Right atrium auricular region (tissue), 2 donors: ENCODE measurements around the gene AGPAT4. TPM values are rescaled to one million over a fixed set of nuclear protein-coding genes. Genes with fewer than 3 reads are reported as not detected.

Experiments used
- DNase-seq: peaks from one replicate; pipeline ENCODE4 v3.0.0-alpha.2; 2019; ENCODE audit warnings: low spot score
- H3K27ac ChIP-seq, 2 donors: fragments of 200-600 bp; sonication (generic); 1 replicate in 1 of 2; 2 replicates in 1 of 2; pipeline ENCODE4 v1.5.1; 2016 to 2019
- H3K27me3 ChIP-seq, 2 donors: fragments of 200-600 bp; sonication (generic); one replicate each; pipeline versions ENCODE4 v1.5.1 to v1.6.0; 2017 to 2019
- H3K36me3 ChIP-seq: fragments of 200-600 bp; sonication (generic); one replicate; pipeline ENCODE4 v1.5.1; 2016
- H3K4me1 ChIP-seq, 2 donors: fragments of 200-600 bp; sonication (generic); one replicate each; pipeline versions ENCODE4 v1.5.1 to v1.6.0; 2017 to 2019
- H3K4me3 ChIP-seq, 2 donors: fragments of 200-600 bp; sonication (generic); 1 replicate in 1 of 2; 2 replicates in 1 of 2; pipeline ENCODE4 v1.5.1; 2017 to 2019; ENCODE audit warnings: mild to moderate bottlenecking in 1 of 2, moderate library complexity in 1 of 2
- H3K9me3 ChIP-seq, 2 donors: fragments of 200-600 bp; sonication (generic); one replicate each; pipeline ENCODE4 v1.5.1; 2019
- CTCF ChIP-seq, 2 donors: fragments of 200-600 bp; sonication (generic); IDR thresholded peaks; one replicate each; pipeline ENCODE4 v1.5.1; 2019; ENCODE audit warnings: antibody characterized with exemption in 2 of 2
- total RNA-seq, 2 donors: library from RNA; depleted of rRNA; stranded (reverse); fragments of >200 nt; gene quantifications; one replicate each; pipeline ENCODE4 v1.1.0, GENCODE V29; 2016

Gene AGPAT4
- total RNA-seq, 2 donors from 2014 or later: 2.3 to 2.6 TPM

GRCh38 chr6:161130967-161131766 lies 142.7 kb downstream of the AGPAT4 start:
- no peak overlapping the region for H3K27ac ChIP-seq
- TF ChIP-seq CTCF (IDR thresholded peaks at IDR 0.05): no peak
- H3K9me3 ChIP-seq: no peaks in the 10 kb centered on the region
- H3K36me3 ChIP-seq: peaks cover 8% of the 10 kb centered on the region
- no peaks in the 10 kb centered on the region for H3K4me1 ChIP-seq
- H3K27me3 ChIP-seq: no peaks in the 10 kb centered on the region
- no peak overlapping the region for H3K4me3 ChIP-seq
- DNase-seq: no peak

DNA sequence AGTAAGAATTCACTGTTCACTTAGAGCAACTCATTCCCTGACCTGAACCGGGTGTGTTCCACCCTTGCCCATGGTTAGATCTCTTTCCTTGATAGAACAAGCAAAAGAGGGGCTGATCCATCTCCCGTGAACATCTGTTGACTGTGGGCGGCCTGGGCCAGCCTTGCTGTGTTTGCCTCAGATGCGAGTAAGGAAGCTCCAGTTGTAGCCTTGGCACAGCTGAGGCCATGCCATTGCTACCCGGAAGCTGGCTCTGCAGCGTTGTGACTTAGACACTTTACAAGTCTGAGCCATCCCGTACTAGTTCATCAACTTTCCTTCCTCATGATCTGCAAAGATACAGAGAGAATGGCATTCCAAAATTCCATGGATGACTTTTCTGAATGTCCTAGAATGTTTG lies 143.3 kb downstream of the AGPAT4 start:
- Histone ChIP-seq H3K4me3 (no peak overlapping the region), H3K36me3 (peaks cover 1% of the 10 kb centered on the region), H3K4me1 (no peaks in the 10 kb centered on the region), H3K9me3 (peaks cover 0 to 2% of the 10 kb centered on the region in 2 donors), H3K27me3 (no peaks in the 10 kb centered on the region), H3K27ac (no peak overlapping the region)
- no peak for DNase-seq
- no peak for TF ChIP-seq CTCF (IDR thresholded peaks at IDR 0.05)

GRCh38 chr6:161128680-161129196 lies 145.1 kb downstream of the AGPAT4 start:
- Histone ChIP-seq H3K36me3 (peaks cover 9% of the 10 kb centered on the region), H3K9me3 (peaks cover 0 to 15% of the 10 kb centered on the region in 2 donors), H3K27ac (no peak overlapping the region), H3K4me1 (no peaks in the 10 kb centered on the region), H3K4me3 (no peak overlapping the region), H3K27me3 (no peaks in the 10 kb centered on the region)
- DNase-seq: no peak
- TF ChIP-seq CTCF (IDR thresholded peaks at IDR 0.05): no peak

DNA sequence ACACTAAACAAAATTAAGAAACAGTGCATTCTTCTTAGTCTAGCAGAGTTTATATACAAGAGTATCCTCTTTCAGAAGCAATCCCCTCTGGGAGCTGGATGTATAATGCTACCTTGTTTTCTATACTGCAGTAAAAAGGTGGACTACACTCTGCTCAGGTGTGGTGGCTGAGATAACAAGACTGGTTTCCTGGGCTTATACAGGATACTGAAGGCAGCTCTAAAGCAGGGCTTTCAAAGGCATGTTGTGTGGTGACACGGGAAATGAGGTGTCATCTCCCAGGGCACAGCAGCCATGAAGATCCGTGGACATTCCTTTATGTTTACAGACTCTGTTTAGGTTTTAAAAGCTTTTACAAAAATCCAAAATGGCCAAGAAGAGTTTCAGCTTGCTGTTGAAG lies 145.6 kb downstream of the AGPAT4 start:
- no peak for TF ChIP-seq CTCF (IDR thresholded peaks at IDR 0.05)
- Histone ChIP-seq H3K4me3 (no peak overlapping the region), H3K9me3 (peaks cover 1 to 20% of the 10 kb centered on the region in 2 donors), H3K4me1 (no peaks in the 10 kb centered on the region), H3K36me3 (peaks cover 9% of the 10 kb centered on the region), H3K27ac (no peak overlapping the region), H3K27me3 (no peaks in the 10 kb centered on the region)
- DNase-seq: no peak

DNA sequence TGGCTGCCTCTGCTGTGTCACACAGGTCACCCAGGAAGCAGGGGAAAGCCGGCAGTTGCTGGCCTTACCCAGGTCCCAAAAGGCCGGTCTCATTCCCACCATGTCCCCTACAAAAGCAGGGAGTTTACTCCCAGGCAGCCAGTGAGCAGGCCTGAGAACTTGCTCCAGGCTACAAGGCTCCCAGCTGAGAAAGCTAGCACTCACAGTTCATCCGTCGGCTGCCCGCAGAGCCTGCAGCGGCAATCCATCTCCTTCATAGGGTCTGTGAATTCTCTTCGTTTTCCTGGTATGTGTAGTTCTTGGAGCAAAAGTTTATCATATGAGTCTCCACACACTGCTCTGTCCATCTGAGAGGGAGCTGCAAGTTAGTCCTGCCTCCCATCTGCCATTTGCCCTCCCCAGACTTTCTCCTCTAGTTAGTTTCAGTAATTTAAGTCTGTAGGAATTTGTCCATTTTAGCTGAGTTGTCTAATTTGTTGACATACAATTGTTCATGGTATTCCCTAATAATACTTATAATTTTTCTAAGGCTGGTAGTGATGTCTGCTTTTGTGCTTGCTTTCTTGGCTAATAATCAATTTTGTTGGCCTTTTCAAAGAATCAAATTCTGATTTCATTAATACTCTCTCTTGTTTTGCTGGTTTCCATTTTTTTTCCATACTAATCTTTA lies 146.7 kb downstream of the AGPAT4 start:
- H3K36me3 ChIP-seq: peaks cover 9% of the 10 kb centered on the region
- DNase-seq: no peak
- H3K9me3 ChIP-seq: peaks cover 3 to 24% of the 10 kb centered on the region in 2 donors
- H3K27me3 ChIP-seq: no peaks in the 10 kb centered on the region
- no peak overlapping the region for H3K4me3 ChIP-seq
- no peak overlapping the region for H3K27ac ChIP-seq
- TF ChIP-seq CTCF (IDR thresholded peaks at IDR 0.05): no peak
- H3K4me1 ChIP-seq: no peaks in the 10 kb centered on the region
